SK-N-SH (cell line): ENCODE results near the gene FBXW11. TPM values are rescaled to one million over a fixed set of nuclear protein-coding genes. Genes with fewer than 3 reads are reported as not detected.

Source experiments
- CTCF ChIA-PET: fragments of 300-600, 350-600 bp; formaldehyde crosslinking; extraction: SDS; loops from one replicate; lab custom pipeline; 2021; lab: Yijun Ruan, JAX
- POLR2A ChIA-PET: fragments of 350-600 bp; sonication (Branson Sonifier 250); formaldehyde crosslinking; extraction: SDS; loops from one replicate; lab custom pipeline; 2020; ENCODE audit warnings: antibody characterized with exemption, inconsistent platforms; lab: Yijun Ruan, JAX
- DNase-seq: peaks from one replicate; pipeline ENCODE4 v3.0.0; 2012
- H2AFZ ChIP-seq: fragments of 200-600 bp; sonication (generic); 2 replicates; pipeline ENCODE4 v1.8.1; 2016; ENCODE audit warnings: antibody characterized with exemption, mild to moderate bottlenecking, low read depth
- H3F3A ChIP-seq: fragments of 200-600 bp; sonication (generic); replicated peaks from 2 replicates; pipeline ENCODE3; 2016; ENCODE audit warnings: antibody characterized with exemption, mild to moderate bottlenecking; ENCODE audit not compliant: insufficient read depth
- H3K27ac ChIP-seq, 2 experiments: fragments of 200-500 bp in 1 of 2; fragments of 200-600 bp in 1 of 2; sonication (Bioruptor generic) in 1 of 2; sonication (generic), shearing (Covaris generic) in 1 of 2; 2 replicates each; pipeline versions ENCODE4 v1.5.1 to v1.6.1; 2014 to 2016; ENCODE audit warnings: low read depth in 2 of 2, inconsistent platforms in 1 of 2, low read length in 1 of 2, mild to moderate bottlenecking in 1 of 2, mixed read lengths in 1 of 2
- H3K27me3 ChIP-seq: fragments of 200-600 bp; sonication (generic), shearing (Covaris generic); 2 replicates; pipeline ENCODE4 v1.6.1; 2016; ENCODE audit warnings: mixed run types; ENCODE audit not compliant: insufficient read depth
- H3K36me3 ChIP-seq, 2 experiments: fragments of 200-500 bp in 1 of 2; fragments of 200-600 bp in 1 of 2; sonication (Bioruptor generic) in 1 of 2; sonication (generic) in 1 of 2; replicated peaks in 1 of 2; 2 replicates each; pipeline versions ENCODE3 to v1.5.1; 2014 to 2016; ENCODE audit warnings: low read length in 1 of 2, mild to moderate bottlenecking in 1 of 2; ENCODE audit not compliant: insufficient read depth in 2 of 2, control insufficient read depth in 1 of 2
- H3K4me1 ChIP-seq, 2 experiments: fragments of 200-500 bp in 1 of 2; fragments of 200-600 bp in 1 of 2; sonication (Bioruptor generic) in 1 of 2; sonication (generic), shearing (Covaris generic) in 1 of 2; 2 replicates each; pipeline versions ENCODE4 v1.5.1 to v1.6.1; 2014 to 2016; ENCODE audit warnings: low read depth in 1 of 2, low read length in 1 of 2, mixed run types in 1 of 2; ENCODE audit not compliant: insufficient read depth in 2 of 2, control insufficient read depth in 1 of 2
- H3K4me2 ChIP-seq: fragments of 200-600 bp; sonication (generic), shearing (Covaris generic); 2 replicates; pipeline ENCODE4 v1.6.1; 2017; ENCODE audit warnings: mixed run types
- H3K4me3 ChIP-seq, 2 experiments: fragments of 200-500 bp in 1 of 2; fragments of 200-600 bp in 1 of 2; sonication (Bioruptor generic) in 1 of 2; sonication (generic), shearing (Covaris generic) in 1 of 2; 2 replicates each; pipeline versions ENCODE4 v1.5.1 to v1.8.1; 2014 to 2016; ENCODE audit warnings: low read depth in 2 of 2, inconsistent platforms in 1 of 2, low read length in 1 of 2, mild to moderate bottlenecking in 1 of 2, mixed read lengths in 1 of 2, moderate library complexity in 1 of 2
- H3K79me2 ChIP-seq: fragments of 200-600 bp; sonication (generic); 2 replicates; pipeline ENCODE4 v1.8.1; 2017; ENCODE audit warnings: mild to moderate bottlenecking; ENCODE audit not compliant: insufficient read depth
- H3K9ac ChIP-seq: fragments of 200-600 bp; sonication (generic); 2 replicates; pipeline ENCODE4 v1.6.1; 2017; ENCODE audit warnings: mixed run types
- H3K9me2 ChIP-seq: fragments of 200-600 bp; sonication (generic); 2 replicates; pipeline ENCODE4 v1.6.1; 2017; ENCODE audit warnings: mixed run types
- H3K9me3 ChIP-seq: fragments of 200-600 bp; sonication (generic); 2 replicates; pipeline ENCODE4 v1.6.1; 2017; ENCODE audit warnings: mixed run types, mild to moderate bottlenecking, moderate library complexity
- H4K20me1 ChIP-seq: fragments of 200-600 bp; sonication (generic); 2 replicates; pipeline ENCODE4 v1.6.1; 2017; ENCODE audit warnings: mild to moderate bottlenecking, mixed run types; ENCODE audit not compliant: insufficient read depth
- CHD2 ChIP-seq: fragments of 150-350 bp; IDR thresholded peaks from 2 replicates; pipeline ENCODE4 v1.6.1; 2018; ENCODE audit warnings: low read length; ENCODE audit not compliant: partially characterized antibody
- CTCF ChIP-seq: fragments of 200-600 bp; sonication (generic); IDR thresholded peaks from 2 replicates; pipeline ENCODE4 v1.6.1; 2017; ENCODE audit warnings: antibody characterized with exemption, mild to moderate bottlenecking, moderate library complexity
- ELF1 ChIP-seq: IDR thresholded peaks from 2 replicates; pipeline ENCODE4 v1.4.0; 2012
- EP300 ChIP-seq, 2 experiments: IDR thresholded peaks; 2 replicates each; pipeline versions ENCODE4 v1.4.0 to v1.6.1; 2012; ENCODE audit warnings: borderline replicate concordance in 1 of 2, low read depth in 1 of 2, low read length in 1 of 2
- FOSL2 ChIP-seq: IDR thresholded peaks from 2 replicates; pipeline ENCODE4 v1.4.0; 2012; ENCODE audit warnings: low read depth, mild to moderate bottlenecking, moderate library complexity, borderline replicate concordance
- FOXJ3 ChIP-seq: sonication (generic); formaldehyde crosslinking; IDR thresholded peaks from 2 replicates; pipeline ENCODE4 v1.5.1; 2020; ENCODE audit warnings: mild to moderate bottlenecking, missing genetic modification reagents
- GABPA ChIP-seq: IDR thresholded peaks from 2 replicates; pipeline ENCODE4 v1.4.0; 2012; ENCODE audit warnings: low read depth, mild to moderate bottlenecking
- GATA2 ChIP-seq: sonication (generic); formaldehyde crosslinking; IDR thresholded peaks from 2 replicates; pipeline ENCODE4 v1.5.0; 2020; ENCODE audit warnings: mild to moderate bottlenecking, missing genetic modification reagents
- JUND ChIP-seq: IDR thresholded peaks from 2 replicates; pipeline ENCODE4 v1.4.0; 2012
- MXI1 ChIP-seq: IDR thresholded peaks from 2 replicates; pipeline ENCODE4 v1.6.1; 2012; ENCODE audit warnings: mild to moderate bottlenecking, low read depth, low read length, improper control_type of control experiment
- PBX3 ChIP-seq: IDR thresholded peaks from 2 replicates; pipeline ENCODE4; 2012
- POLR2AphosphoS5 ChIP-seq: IDR thresholded peaks from 2 replicates; pipeline ENCODE4 v1.6.1; 2012; ENCODE audit warnings: low read depth, low read length
- RXRA ChIP-seq: IDR thresholded peaks from 2 replicates; pipeline ENCODE4 v1.4.0; 2012; ENCODE audit warnings: low read depth, mild to moderate bottlenecking, borderline replicate concordance
- TAF1 ChIP-seq: IDR thresholded peaks from 2 replicates; pipeline ENCODE4 v1.6.1; 2012; ENCODE audit warnings: low read depth, mild to moderate bottlenecking, low read length, moderate library complexity, borderline replicate concordance
- USF2 ChIP-seq: fragments of 150-350 bp; IDR thresholded peaks from 2 replicates; pipeline ENCODE4 v1.6.1; 2017; ENCODE audit warnings: antibody characterized with exemption, low read length, low read depth, borderline replicate concordance
- YY1 ChIP-seq: IDR thresholded peaks from 2 replicates; pipeline ENCODE4 v1.4.0; 2012; ENCODE audit warnings: low read depth, mild to moderate bottlenecking
- ZBTB33 ChIP-seq: IDR thresholded peaks from 2 replicates; pipeline ENCODE4 v1.4.0; 2012; ENCODE audit warnings: low read depth, borderline replicate concordance
- WGBS: methylation state at CpG from one replicate; pipeline ENCODE4 v1.1.6; 2017; ENCODE audit warnings: low lambda C conversion rate; 5-methylcytosine and 5-hydroxymethylcytosine counted together
- polyA plus RNA-seq, 3 experiments: library from polyadenylated mRNA; depleted of rRNA; stranded (reverse); fragments of >200 nt; gene quantifications; 2 replicates each; pipeline ENCODE4 v1.2.3, GENCODE V29; 2012

Gene FBXW11
- polyA plus RNA-seq, 1 of the 3 experiments (the other 2 are of a cell fraction) = 37.5 TPM

GRCh38 chr5:172044631-172045314 is 38.3 kb upstream of the FBXW11 start:
- H3K36me3 ChIP-seq = peaks cover 10 to 11% of the 10 kb centered on the region in 2 experiments
- H3K4me2 ChIP-seq = no peak overlapping the region
- ChIA-PET POLR2A (no interaction called here), CTCF (interaction anchor here (0.6 to 2.5 kb wide), 6 partner anchors 24 to 626 kb away, joined by 3 to 11 read pairs (median 4); partner anchors contain the start of gene FGF18)
- no peaks in the 10 kb centered on the region for H4K20me1 ChIP-seq
- no peaks in the 10 kb centered on the region for H3K9me3 ChIP-seq
- no peaks in the 10 kb centered on the region for H3K9me2 ChIP-seq
- no peaks in the 10 kb centered on the region for H3F3A ChIP-seq
- no peaks in the 10 kb centered on the region for H3K4me1 ChIP-seq
- H3K27me3 ChIP-seq = no peaks in the 10 kb centered on the region
- no peak for DNase-seq
- H3K79me2 ChIP-seq = no peaks in the 10 kb centered on the region
- H3K4me3 ChIP-seq = no peak overlapping the region
- TF ChIP-seq ELF1 = no peak
- no peak overlapping the region for H3K9ac ChIP-seq
- 94% methylated on average over 13 of the region's 14 CpGs for WGBS
- H3K27ac ChIP-seq = no peak overlapping the region
- H2AFZ ChIP-seq = no peak overlapping the region

DNA sequence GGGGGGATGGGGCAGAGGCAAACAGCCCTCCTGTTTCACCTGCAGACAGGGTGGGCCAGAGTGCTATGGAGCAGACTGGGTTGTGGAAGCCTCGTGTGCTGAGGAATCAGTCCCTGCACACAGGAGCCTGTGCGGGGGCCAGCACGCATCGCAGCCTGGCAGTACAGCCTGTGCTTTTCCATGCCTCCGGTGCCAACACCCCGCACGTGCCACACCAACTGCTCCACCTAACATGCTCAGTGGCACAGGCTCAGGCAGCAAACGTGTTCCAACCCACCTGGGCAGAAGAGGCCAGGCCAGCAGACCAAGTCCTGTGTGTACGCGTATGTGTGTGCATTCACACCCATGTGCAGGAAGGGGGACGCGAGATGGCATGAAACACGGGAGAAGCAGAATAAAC is 37.4 kb upstream of the FBXW11 start:
- Histone ChIP-seq H3K27ac (no peak overlapping the region), H3K4me2 (no peak overlapping the region), H2AFZ (no peak overlapping the region), H3K27me3 (no peaks in the 10 kb centered on the region), H3F3A (no peaks in the 10 kb centered on the region), H3K9me3 (no peaks in the 10 kb centered on the region), H3K79me2 (no peaks in the 10 kb centered on the region), H3K4me3 (no peak overlapping the region), H3K9ac (no peak overlapping the region), H3K36me3 (peaks cover 7 to 10% of the 10 kb centered on the region in 2 experiments), H3K9me2 (no peaks in the 10 kb centered on the region), H3K4me1 (no peaks in the 10 kb centered on the region), H4K20me1 (no peaks in the 10 kb centered on the region)
- WGBS = 96% methylated on average over 4 of the region's 13 CpGs
- ChIA-PET POLR2A (no interaction called here), CTCF (interaction anchor here (1.0 to 1.1 kb wide), 2 partner anchors 134 to 625 kb away, joined by 3 to 4 read pairs; partner anchors contain the start of gene FGF18)
- DNase-seq = no peak
- TF ChIP-seq TAF1 (no peak), RXRA (no peak), EP300 (IDR thresholded peaks at IDR 0.05; ENCODE audit: borderline replicate concordance in 1 of 2, low read depth in 1 of 2, low read length in 1 of 2) (no peak), ZBTB33 (no peak), YY1 (no peak), POLR2AphosphoS5 (no peak), CTCF (no peak), USF2 (no peak), CHD2 (no peak), ELF1 (no peak), FOSL2 (no peak), JUND (no peak), MXI1 (no peak), GABPA (no peak), GATA2 (CRISPR knock-in tag) (no peak), PBX3 (no peak), FOXJ3 (no peak)
